Measurements from ENCODE around the gene CHI3L1.
A peak's percentile ranks its signal among the peaks of the same experiment; 100 is the strongest.

The CHI3L1 gene

DNA sequence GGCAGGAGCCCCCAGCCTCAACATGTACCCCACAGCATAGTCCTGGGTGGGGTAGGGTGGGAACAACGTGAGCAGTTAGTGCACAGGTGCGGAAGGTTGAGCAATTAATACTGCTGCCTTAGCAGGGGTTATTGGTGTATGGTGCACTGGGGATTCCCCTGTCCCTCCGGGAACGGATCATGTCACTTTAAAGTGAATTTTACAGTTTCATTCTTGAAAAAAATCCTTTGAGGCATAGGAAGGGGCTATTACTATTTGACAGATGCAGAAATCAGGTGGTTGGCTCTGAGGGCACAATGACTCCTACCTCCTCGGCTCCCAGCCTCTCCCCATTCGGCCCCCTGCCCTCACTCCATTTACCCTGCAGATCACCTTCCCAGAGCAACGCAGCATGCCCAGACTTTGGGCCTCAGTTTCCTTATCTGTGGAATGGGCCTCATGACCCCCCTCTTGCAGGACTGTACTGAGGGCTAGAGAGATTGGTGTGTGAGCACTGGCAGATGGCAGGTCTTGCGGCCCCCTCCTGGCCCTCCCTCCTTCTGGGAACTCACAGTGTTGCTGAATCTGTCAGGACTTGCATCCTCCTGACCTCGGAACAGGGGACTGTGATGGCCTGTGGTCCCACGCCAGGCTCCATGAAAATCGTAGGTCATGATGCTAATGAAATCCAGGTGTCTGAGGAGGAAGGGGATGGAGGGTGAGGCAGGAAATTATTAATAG is 5.7 kb downstream of the CHI3L1 start:
- no peak for DNase-seq

DNA sequence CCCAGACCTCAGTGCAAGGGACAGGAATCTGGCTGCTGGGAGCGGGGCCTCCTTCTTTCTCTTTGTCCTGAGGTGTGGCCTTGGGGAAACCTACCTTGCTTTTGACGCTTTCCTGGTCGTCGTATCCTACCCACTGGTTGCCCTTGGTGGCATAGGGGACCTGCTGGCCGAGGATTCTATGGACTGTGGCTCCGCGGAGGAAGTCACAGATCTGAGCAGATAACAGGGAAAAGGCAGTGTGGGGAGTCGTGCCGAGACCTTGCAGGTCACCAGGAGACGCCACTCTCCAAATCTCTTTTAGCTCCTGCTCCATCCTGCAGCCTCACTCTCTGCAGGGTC is 6.9 kb downstream of the CHI3L1 start:
- DNase-seq: no peak

DNA sequence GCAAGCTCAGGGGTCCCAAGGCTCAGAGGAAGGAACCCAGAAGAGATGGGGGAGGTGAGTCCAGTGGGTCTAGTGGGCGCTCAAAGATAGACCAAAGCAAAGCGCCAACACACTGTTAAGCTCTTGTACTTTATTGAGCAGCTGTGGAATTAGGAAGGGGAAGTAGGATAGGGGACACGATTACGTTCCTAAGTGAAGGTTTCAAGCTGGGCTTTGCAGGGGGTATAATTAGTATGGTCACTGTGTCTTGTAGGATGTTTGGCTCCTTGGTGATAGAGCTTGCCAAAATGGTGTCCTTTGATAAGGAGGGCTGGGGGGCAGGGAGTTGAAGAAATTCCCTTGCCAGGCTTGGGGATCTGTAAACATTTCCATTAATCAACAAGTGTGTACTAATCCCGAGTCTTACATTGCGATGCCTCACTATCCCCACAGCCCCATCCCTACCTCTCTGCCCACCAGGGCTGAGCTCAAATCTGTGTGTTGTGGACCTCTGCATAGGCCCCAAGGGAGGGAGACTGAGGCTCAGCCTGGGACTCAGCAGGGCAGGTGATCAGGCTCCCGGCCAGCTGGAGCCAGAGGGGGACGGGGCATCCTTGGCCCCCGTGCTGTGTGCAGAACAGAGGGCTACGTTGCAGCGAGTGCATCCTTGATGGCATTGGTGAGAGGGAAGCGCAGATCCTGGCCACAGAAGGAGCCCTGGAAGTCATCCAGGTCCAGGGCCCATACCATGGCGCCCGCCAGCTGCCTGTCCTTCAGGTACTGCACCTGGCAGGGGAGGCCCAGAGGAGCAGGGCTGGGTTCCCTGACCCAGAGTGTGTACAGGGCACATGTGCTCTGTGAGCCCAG is 7.5 kb downstream of the CHI3L1 start:
- DNase-seq: no peak

DNA sequence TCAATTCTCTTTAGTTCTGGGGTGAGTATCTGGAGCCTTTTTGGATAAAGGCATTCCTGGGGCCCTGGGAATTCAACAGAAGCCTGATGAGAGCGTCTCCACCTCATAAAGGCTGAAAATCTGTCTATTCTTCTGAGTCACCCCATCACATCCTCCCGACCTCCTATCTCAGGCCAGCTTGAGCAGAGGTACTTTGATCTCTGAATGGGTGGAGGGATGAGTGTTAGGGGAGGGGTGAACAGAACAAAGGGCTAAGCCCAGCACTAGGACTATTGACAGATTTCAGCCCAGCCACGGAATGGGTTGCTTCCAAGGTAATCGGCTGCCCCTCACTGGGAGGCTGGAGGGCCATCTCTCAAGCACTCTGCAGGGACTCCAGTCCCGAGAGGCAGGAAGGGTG is 8.4 kb downstream of the CHI3L1 start:
- DNase-seq: no peak

DNA sequence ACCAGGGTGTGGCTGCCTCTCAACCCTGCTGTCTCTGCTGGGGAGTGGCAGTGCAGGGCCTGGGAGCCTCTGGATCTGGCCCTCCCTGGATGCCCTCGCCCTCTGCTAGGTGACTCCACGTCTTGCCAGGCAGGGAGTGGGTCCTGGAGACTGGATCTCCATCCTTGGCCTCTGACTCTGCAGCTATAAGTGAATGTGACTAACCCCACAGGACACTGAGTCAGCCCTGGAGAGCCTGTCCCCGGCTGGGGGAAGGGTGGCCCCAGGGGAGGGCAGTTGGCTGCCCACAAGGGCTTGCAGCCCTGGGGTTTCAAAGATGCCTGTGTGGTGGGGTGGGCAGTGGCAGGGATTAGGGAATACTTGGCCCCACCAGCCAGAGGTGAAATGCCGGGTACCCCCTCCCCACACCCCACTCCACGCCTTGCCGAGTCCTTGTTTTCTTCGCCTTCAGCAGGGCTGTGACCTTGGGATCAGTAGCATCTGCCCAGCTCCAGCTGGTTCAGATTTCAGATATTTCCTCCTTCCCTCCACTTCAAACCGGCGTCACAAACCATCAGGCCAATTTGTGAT is 8.9 kb downstream of the CHI3L1 start:
- no peak for DNase-seq

DNA sequence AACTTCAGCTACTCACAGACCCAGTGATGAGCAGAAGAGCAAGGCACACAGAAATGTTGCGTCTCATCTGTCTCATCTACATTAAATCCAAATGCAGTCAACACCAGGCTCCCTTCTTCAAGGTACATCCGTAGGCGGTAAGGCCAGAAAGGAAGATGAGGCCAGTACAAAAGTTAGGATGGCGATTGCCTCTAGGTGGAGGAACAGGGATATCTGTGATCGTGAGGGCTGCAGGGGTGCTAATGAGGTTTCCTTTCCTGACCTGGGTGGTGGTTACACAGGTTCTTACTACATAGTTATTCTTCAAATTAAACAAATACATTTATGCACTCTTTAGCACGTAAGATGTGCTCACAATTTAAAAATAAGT is 9.5 kb downstream of the CHI3L1 start:
- no peak for DNase-seq

DNA sequence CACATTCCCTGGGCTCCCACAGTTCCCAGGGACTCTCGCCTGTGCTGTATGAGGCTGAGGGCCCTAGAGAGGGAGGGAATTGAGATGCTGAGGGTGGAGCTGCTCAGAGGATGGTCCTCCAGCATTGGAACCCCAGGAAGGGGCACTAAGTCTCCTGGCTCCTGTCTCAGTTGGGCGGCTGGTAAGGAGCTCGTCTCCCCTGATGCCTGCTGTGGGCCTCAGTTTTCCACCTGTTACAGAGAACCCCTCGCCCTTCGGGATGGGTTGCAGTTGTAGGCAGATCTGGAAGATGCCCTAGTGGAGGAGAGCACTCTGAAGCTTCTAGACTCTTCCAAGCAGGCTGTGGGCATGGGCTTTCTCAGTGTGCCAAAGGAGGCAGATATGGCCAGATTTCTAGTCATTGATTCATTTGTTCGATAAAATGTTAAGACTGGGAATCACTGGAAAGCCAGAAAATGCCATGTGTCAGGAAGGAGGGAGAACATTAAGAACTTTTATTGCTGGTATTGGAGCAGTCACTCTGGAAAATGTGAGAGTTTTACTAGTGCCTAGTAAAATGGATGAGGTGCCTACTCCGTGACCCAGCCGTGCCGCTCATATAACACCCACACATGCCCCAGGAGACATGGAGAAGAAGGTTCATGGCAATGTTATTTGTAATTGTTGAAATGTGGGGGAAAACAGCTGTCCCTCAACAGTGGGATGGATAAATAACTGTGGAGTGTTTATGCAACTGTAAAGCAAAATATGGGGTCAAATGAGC is 10.1 kb downstream of the CHI3L1 start:
- DNase-seq: no peak

DNA sequence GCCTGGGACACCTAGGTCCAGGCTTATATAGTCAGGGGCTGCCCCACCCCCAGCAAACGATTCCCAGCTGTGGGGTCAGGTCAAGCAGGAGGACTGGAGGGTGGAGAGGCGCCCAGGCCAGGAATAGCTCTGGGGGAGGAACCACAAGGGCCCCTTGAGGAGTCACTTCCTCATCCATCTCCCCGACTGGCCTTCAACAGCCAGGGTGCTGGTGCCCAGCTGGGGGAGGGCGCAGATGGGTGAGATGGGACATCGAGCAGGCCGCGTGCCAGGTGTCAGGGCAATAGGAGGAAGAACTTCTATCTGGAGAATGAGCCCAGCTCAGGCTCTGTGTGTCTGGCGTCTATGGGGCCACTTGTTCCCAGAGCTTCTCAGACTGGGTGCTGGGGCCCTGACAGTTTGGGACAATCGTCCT is 10.7 kb downstream of the CHI3L1 start:
- no peak for DNase-seq

DNA sequence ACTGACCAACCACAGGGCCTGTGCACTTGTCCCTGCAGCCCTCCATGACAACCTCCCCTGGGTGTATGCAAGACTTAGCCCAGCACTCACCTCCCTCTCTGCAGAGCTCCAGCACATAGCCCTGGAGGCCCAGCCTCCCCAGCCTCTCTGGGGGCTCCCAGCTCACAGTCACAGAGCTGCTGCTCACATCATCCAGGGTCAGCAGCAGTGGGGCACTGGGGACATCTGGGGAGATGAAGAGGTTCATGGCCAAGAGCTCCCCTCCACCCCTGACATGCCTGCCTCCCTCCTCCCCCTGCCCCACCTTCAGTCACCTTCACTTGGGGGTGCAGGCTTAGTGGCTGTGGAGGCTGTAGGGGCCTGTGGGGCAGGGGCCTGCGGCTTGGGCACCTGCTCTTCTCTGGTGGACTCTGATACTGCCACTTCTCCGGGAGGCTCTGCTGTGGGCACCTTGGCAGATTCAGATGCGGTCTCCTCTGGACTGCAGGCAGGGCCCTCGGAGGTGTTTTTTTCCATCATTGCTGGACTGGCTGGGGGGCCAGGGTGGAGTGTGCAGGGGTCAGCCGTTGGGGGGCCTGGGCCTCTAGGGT is 11.2 kb downstream of the CHI3L1 start, which contains the start of gene MYBPH:
MYBPH (minus strand) TSS at position 590 of the 590 bp plus-strand sequence; CDS start at position 519, 71 bp downstream.
- no peak for DNase-seq

DNA sequence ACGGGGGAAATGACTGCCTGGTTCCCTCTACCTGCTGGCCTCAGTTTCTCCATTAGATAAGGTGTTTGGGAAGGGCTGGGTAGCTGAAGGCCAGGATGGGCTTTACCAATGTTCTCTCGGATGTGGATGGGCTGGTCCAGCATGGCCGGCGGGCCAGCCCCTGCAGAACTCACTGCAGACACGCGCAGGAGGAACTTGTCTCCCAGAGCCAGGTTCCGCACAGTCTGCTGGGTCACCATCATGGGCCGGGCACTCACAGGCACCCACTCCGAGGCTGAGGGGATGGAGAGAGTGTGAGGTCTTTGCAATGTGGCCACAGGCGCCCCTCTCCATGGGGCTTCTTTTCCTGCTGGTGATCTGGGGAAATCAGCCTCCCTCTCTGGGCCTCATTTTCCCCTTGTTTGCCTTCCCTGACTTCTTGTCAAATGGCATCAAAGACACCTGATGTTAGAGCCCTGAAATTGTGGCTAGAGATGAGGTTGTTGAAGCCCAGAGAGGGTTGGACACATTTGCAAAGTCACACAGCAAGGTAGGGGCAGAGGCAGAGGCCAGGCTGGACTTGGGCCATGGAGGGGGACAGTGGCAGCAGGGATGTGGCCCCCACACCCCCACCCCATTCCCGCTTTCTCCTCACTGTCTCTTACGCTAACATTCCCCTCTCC is 12.0 kb downstream of the CHI3L1 start:
- DNase-seq: no peak

DNA sequence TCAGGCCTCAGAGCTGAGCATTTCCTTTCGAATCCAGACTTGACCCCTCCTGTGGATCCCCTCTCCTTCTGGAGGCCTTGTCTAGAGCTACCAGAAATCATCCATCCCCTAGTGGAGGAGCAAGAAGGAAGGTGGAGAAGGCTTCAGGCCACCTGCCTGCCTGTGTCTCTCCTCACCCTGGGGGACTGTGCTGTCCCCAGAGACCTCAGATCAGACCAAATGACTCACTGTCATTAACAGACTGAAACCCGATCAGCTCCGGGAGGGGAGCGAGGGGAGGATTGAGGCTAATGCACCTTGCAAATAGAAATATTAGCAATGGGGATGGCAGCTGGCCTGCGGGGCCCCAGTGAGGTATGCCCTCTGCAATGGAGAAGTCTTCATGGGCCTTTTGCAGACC is 12.9 kb downstream of the CHI3L1 start:
- DNase-seq: no peak

DNA sequence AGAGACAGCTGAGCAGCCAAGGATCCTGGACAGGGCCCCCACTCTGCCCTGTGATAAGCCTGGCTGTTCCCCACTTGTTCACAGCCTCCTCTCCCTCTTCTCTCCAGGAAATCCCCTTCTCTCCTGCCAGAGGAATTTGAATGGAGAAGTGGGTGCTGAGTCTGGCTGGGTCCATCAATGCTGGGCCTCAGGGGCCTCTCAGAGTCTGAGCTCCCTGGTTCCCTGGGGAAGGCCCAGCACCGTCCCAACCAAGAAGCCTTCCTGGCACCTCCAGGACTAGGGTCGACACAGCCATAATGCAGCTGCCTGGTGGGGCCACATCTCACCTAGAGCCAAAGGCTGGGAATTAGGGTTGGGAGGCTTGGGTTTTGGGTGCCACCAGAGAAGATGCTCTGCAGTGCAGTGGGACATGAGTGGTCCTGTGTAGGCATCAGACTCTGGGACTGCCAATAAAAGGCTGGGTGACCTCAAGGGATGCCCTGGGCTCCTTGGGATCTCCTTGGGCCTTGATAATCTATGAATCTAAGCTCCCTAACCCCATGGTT is 13.4 kb downstream of the CHI3L1 start:
- DNase-seq: no peak

DNA sequence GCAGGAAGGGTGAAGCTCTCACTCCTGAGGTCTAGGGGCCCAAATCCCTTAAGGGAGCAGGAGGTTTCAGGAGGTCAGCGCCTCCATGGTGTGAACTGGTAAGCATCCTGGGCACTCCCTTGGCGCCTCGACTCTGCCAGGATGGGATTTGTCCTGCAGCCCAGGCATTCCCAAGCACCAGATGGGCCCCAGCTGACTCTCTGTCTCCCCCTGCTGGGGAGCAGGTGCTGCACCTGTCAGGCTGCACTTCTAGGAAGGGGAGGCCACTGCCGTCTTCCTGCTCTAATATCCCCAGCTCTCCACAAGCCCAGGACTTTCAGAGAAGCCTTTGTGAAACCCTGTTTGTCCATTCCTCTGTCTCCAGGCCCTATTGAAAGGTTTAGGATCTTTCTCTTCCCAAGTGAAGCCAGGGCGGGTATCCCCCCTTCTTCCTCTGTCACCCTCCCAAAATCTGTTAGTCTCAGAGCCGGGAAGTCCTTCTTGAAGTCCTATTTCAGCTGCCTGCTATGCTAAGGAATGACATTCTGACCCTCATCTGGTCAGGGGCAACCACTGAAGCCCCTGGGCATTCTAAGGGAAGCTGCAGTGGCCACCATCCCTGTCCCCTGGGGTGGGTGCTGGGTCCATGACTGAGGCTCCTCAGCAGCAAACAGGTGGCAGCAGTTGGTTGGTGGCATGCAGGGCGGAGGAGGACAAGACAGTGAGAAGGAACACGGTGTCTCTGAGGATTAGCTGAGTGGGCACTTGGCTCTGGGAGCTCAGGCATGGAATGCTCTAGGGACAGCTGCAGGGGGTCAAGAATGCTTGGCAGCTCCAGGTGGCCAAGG is 14.1 kb downstream of the CHI3L1 start:
- peak; percentile 56 for DNase-seq

DNA sequence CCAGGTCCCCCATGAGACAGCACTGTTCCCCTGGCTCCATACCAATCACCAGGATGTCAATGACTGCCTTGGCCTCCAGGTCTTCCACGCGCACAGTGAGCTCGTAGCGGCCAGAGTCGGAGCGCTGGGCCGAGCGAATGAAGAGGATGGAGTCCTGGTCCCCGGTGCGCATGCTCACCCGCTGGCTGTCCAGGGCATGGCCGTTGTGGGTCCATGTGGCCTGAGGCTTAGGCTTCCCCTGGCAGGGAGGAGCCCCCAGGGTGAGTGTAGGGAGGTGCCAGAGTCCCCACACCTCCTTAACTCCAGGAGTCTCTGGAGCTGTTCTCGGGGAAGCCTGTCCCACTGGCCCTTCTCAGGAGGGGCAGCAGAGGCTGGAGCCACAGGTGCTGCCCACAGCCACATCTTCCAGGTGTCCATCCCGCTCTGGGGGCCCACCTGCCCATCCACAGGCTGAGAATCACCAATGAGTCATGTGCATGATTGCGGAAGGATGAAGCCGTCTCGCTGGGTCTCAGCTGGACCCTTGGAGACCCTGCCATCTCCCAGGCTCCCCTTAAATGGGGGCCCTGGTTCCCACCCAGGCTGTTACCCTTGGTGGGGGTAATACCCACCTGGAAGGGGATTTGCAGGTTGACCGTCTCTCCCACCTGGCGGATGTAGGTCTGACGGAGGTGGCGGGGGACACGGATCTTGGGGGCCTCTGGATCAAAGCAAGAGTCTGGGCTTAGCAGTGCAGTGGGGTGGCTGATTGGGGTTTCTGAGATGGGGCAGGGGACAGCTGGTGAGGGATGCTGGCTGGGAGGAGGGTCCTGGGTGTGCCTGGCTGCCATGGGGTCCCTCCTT is 14.9 kb downstream of the CHI3L1 start:
- no peak for DNase-seq

DNA sequence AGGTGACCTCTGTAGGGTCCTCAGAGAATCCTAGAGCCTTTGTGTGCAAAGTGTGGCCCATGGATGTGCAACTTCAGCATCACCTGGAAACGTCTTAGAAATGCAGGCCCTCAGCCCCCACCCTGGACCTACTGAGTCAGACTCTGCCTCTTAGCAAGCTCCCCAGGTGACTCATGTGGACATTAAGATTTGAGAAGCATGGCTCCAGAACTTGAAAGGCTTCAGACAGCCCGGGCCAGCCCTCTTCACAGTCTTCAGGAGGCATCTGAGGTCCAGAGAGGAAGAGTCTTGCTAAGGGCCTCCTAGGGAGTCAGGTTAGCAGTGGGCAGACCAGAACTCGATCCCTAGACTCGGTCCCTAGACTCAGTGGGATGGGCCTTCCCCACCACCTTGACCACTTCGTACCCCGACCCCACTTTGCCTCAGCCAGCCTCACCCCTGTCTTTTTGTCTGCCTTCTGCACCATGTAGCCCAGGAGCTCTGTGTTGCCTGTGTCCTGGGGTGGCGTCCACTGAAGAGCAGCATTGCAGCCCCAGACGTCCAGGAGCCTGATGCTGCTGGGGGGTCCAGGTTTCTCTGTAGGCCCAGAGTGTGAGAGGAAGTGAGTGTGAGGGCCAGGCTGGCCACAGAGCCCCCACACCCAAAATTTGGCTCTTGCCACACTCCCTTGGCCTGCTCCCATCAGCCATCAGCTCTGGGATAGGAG is 15.7 kb downstream of the CHI3L1 start:
- no peak for DNase-seq

DNA sequence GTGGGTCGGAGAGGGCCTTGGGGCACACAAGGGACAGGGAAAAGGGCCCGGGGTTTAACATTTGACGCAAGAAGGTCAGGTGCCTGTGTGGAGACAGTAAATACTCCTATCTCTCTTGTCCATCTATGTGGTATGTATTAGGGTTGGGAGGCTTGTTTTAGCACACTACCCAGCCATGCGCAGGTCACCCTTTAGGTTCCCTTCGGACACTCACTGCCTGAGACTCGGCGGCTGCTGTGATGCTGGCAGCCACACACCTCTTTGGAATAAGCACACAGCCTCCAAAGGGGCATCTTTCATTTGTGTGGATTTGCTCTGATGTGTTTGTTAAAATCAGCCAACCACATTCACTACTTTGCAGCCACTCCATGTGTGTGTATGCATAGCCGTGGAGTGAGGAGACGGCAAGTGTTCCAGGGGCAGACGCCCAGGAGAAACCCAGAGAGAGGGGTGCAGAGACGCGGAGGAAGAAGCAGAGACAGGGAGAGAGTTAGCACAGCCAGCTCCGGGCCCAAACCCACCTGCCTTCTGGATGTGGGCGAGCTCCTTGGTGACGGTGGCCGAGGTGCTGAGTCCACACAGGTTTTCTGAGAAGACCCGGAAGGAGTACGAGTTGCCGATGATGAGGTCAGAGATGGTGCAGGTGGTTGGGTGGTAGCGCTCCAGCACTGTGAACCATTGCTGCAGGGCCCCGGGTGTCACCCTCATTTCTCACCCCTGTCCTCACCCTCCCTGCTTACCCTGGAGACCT is 16.6 kb downstream of the CHI3L1 start:
- no peak for DNase-seq

DNA sequence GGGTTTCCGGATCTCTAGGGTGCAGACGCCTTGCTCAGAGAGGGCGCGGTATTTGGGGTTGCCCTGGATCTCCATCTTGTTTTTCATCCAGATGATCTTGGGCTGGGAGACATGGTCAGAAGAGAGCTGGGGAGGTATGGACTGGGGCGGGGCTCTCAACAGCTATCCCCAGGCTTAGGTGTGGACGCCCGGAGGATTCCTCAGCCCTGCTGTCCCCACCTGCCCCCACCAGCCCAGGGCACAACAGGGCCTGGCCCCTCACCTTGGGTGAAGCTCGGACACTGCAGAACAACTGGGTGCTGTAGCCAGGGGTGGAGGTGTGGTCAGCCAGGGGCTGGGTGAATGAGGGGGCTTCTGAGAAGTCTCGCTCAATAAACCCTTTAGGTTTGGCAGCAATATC is 17.5 kb downstream of the CHI3L1 start:
- DNase-seq: no peak

DNA sequence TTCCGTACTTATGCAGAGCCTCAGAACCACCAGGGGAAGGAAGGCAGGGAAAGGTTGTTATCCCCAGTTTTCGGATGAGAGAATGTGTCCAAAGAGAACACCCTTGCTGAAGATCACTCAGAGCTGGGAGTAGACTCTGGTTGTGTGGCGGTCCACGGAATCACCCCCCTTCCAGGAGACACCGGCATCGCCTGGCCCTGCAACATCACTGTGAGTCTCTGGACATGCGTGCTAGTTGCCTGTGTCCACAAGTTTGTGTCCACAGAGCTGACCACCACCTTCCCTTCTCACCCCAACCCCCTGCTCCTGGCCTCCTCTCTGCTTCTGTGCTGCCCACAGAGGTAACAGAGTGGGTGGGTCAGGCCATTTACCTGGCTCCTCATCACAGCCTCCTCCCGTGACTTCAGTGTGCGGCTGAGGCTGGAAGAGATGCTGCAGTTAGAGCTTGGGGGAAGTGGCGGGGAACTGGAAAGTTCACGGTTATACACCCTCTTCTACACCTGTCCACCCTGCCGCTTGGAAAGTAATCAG is 18.2 kb downstream of the CHI3L1 start:
- no peak for DNase-seq

DNA sequence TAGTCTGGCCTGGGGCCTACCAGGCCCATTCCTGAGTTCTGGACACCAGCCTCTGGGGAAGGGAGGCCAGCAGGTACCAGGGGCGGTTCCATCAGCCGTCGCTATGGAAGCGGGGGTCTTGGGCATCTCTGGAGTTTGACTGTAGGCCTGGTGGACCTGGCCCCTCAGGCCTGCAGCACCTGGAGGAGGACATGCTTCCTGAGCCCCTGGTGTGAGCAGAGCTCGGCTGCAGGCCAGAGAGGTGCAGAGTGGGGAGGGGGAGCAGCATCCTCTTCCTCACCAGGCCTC is 18.6 kb downstream of the CHI3L1 start:
- DNase-seq: no peak
